WTC11 (cell line): ENCODE measurements around the gene SPOP. TPM values are rescaled to one million over a fixed set of nuclear protein-coding genes. Genes with fewer than 3 reads are reported as not detected.

Source experiments
- ATAC-seq: fragments of 200-7000 bp; cut with Tn5 transposase; 2 replicates; pipeline ENCODE4 v1.10.0; 2021; ENCODE audit warnings: mild to moderate bottlenecking, moderate library complexity
- CTCF ChIA-PET: fragments of 300-600 bp; sonication (Branson Sonifier 250); formaldehyde crosslinking; loops from one replicate; lab custom pipeline; 2021; ENCODE audit warnings: antibody characterized with exemption; lab: Charles Lee
- POLR2A ChIA-PET: fragments of 350-600 bp; sonication (Branson Sonifier 250); formaldehyde crosslinking; loops from one replicate; lab custom pipeline; 2021; ENCODE audit warnings: antibody characterized with exemption; lab: Charles Lee
- DNase-seq: peaks from one replicate; pipeline ENCODE4 v3.0.0; 2021; ENCODE audit warnings: low spot score
- H3K27ac Mint-ChIP-seq: 2 replicates; pipeline ENCODE4 v1.8.0; 2021; ENCODE audit warnings: mixed read lengths
- H3K27me3 Mint-ChIP-seq: 2 replicates; pipeline ENCODE4 v1.8.0; 2021; ENCODE audit warnings: low read depth, mild to moderate bottlenecking, moderate library complexity, mixed read lengths
- H3K36me3 Mint-ChIP-seq: 2 replicates; pipeline ENCODE4 v1.8.0; 2021; ENCODE audit warnings: mixed read lengths
- H3K4me1 Mint-ChIP-seq: 2 replicates; pipeline ENCODE4 v1.8.0; 2022; ENCODE audit warnings: mixed read lengths
- H3K4me3 Mint-ChIP-seq: 2 replicates; pipeline ENCODE4 v1.8.0; 2021; ENCODE audit warnings: mild to moderate bottlenecking, moderate library complexity, mixed read lengths
- H3K9me3 Mint-ChIP-seq: 2 replicates; pipeline ENCODE4 v1.8.0; 2021; ENCODE audit warnings: mixed read lengths
- AR ChIP-seq: fragments of 250-450 bp; sonication (Bioruptor Pico); IDR thresholded peaks from 2 replicates; pipeline ENCODE4 v1.9.0; 2021; ENCODE audit warnings: mild to moderate bottlenecking
- CBFB ChIP-seq: sonication (generic); formaldehyde crosslinking; IDR thresholded peaks from 2 replicates; pipeline ENCODE4 v1.8.1; 2022; ENCODE audit warnings: mild to moderate bottlenecking, low read depth, missing genetic modification reagents
- CREB1 ChIP-seq: sonication (generic); formaldehyde crosslinking; IDR thresholded peaks from 2 replicates; pipeline ENCODE4 v1.8.0; 2023; ENCODE audit warnings: mild to moderate bottlenecking, missing genetic modification reagents
- E2F4 ChIP-seq: sonication (generic); formaldehyde crosslinking; IDR thresholded peaks from 2 replicates; pipeline ENCODE4 v1.8.1; 2022; ENCODE audit warnings: low read depth, mild to moderate bottlenecking, moderate library complexity, missing genetic modification reagents, borderline replicate concordance
- FOXP4 ChIP-seq: sonication (generic); formaldehyde crosslinking; IDR thresholded peaks from 2 replicates; pipeline ENCODE4 v1.8.0; 2022; ENCODE audit warnings: mild to moderate bottlenecking, missing genetic modification reagents
- GTF2I ChIP-seq: fragments of 250-450 bp; sonication (Bioruptor Pico); conservative IDR thresholded peaks from 2 replicates; pipeline ENCODE4 v1.4.0; 2021; ENCODE audit warnings: mild to moderate bottlenecking
- IRF2 ChIP-seq: sonication (generic); formaldehyde crosslinking; IDR thresholded peaks from 2 replicates; pipeline ENCODE4 v1.8.0; 2022; ENCODE audit warnings: low read depth, missing genetic modification reagents, borderline replicate concordance
- NR2C2 ChIP-seq: sonication (generic); formaldehyde crosslinking; IDR thresholded peaks from 2 replicates; pipeline ENCODE4 v1.8.0; 2022; ENCODE audit warnings: mild to moderate bottlenecking, missing genetic modification reagents
- PRRX2 ChIP-seq: fragments of 250-450 bp; sonication (Bioruptor Pico); IDR thresholded peaks from 2 replicates; pipeline ENCODE4 v1.8.0; 2021; ENCODE audit warnings: mild to moderate bottlenecking
- RELA ChIP-seq: sonication (generic); formaldehyde crosslinking; IDR thresholded peaks from 2 replicates; pipeline ENCODE4 v1.8.1; 2022; ENCODE audit warnings: missing genetic modification reagents, mild to moderate bottlenecking, borderline replicate concordance
- SOX15 ChIP-seq: fragments of 250-450 bp; sonication (Bioruptor Pico); IDR thresholded peaks from 2 replicates; pipeline ENCODE4 v1.9.0; 2021; ENCODE audit warnings: mild to moderate bottlenecking
- TCF7 ChIP-seq: sonication (generic); formaldehyde crosslinking; IDR thresholded peaks from 2 replicates; pipeline ENCODE4 v1.8.0; 2022; ENCODE audit warnings: mild to moderate bottlenecking, low read depth, missing genetic modification reagents, moderate library complexity
- ZBTB21 ChIP-seq: sonication (generic); formaldehyde crosslinking; IDR thresholded peaks from 2 replicates; pipeline ENCODE4 v1.8.1; 2023; ENCODE audit warnings: mild to moderate bottlenecking, missing genetic modification reagents, borderline replicate concordance
- ZNF425 ChIP-seq: fragments of 250-450 bp; sonication (Bioruptor Pico); conservative IDR thresholded peaks from 2 replicates; pipeline ENCODE4 v1.9.0; 2021; ENCODE audit warnings: mild to moderate bottlenecking
- ZNF671 ChIP-seq: fragments of 250-450 bp; sonication (Bioruptor Pico); IDR thresholded peaks from 2 replicates; pipeline ENCODE4 v1.8.0; 2021; ENCODE audit warnings: mild to moderate bottlenecking
- total RNA-seq: library from RNA; stranded (reverse); gene quantifications from 3 replicates; pipeline ENCODE4 v1.2.3, GENCODE V29; 2021
- TF ChIP-seq, protein P1 (sequence below): sonication (generic); formaldehyde crosslinking; IDR thresholded peaks from 2 replicates; pipeline ENCODE4 v1.8.1; 2022; ENCODE audit warnings: missing genetic modification reagents, borderline replicate concordance

The SPOP gene
- total RNA-seq, 1 experiment from 2014 or later, result 19.2 TPM

- TF ChIP-seq ZNF425 (CRISPR knock-in tag) (no peak), E2F4 (CRISPR knock-in tag) (no peak)
These were observed 48.5 kb downstream of the SPOP start (continued) for GRCh38 chr17:49629447-49629846.

- TF ChIP-seq ZBTB21 (CRISPR knock-in tag), result no peak
- TF ChIP-seq RELA (CRISPR knock-in tag), result no peak
- TF ChIP-seq E2F4 (CRISPR knock-in tag), result no peak
- TF ChIP-seq CREB1 (CRISPR knock-in tag), result no peak
- no peak for TF ChIP-seq AR (CRISPR knock-in tag)
- no peak for TF ChIP-seq ZNF671 (CRISPR knock-in tag)
- TF ChIP-seq, protein P1, sequence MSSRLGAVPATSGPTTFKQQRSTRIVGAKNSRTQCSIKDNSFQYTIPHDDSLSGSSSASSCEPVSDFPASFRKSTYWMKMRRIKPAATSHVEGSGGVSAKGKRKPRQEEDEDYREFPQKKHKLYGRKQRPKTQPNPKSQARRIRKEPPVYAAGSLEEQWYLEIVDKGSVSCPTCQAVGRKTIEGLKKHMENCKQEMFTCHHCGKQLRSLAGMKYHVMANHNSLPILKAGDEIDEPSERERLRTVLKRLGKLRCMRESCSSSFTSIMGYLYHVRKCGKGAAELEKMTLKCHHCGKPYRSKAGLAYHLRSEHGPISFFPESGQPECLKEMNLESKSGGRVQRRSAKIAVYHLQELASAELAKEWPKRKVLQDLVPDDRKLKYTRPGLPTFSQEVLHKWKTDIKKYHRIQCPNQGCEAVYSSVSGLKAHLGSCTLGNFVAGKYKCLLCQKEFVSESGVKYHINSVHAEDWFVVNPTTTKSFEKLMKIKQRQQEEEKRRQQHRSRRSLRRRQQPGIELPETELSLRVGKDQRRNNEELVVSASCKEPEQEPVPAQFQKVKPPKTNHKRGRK, result no peak
- TF ChIP-seq PRRX2 (CRISPR knock-in tag), result no peak
- TF ChIP-seq CBFB (CRISPR knock-in tag), result no peak
- TF ChIP-seq NR2C2 (CRISPR knock-in tag), result no peak
- no peak for TF ChIP-seq TCF7 (CRISPR knock-in tag)
- TF ChIP-seq SOX15 (CRISPR knock-in tag), result no peak
- TF ChIP-seq FOXP4 (CRISPR knock-in tag), result no peak
- no peak for TF ChIP-seq GTF2I
- TF ChIP-seq IRF2 (CRISPR knock-in tag), result no peak
- POLR2A ChIA-PET, result no interaction called here
- H3K4me3 Mint-ChIP-seq, result no peak overlapping the region
- no peaks in the 10 kb centered on the region for H3K27me3 Mint-ChIP-seq
- no peak overlapping the region for H3K27ac Mint-ChIP-seq
- H3K9me3 Mint-ChIP-seq, result no peaks in the 10 kb centered on the region
- no peak for DNase-seq
- CTCF ChIA-PET, result no interaction called here
- no peak for ATAC-seq
- peaks cover 17% of the 10 kb centered on the region; the same call in 1 of the 2 replicates for H3K36me3 Mint-ChIP-seq
- no peaks in the 10 kb centered on the region for H3K4me1 Mint-ChIP-seq
These were observed 53.0 kb downstream of the SPOP start for GRCh38 chr17:49624896-49625295.
